GM12864 (cell line): Measurements from ENCODE around the gene HTRA3.

Source experiments
- DNase-seq: peaks from one replicate; pipeline ENCODE4 v3.0.0-alpha.2; 2011; ENCODE audit warnings: low read depth
- H3K4me3 ChIP-seq: 2 replicates; pipeline ENCODE4 v1.5.1; 2011; ENCODE audit warnings: mild to moderate bottlenecking, low read depth, low read length, control low read depth
- CTCF ChIP-seq: IDR thresholded peaks from 2 replicates; pipeline ENCODE4 v1.5.1; 2011; ENCODE audit warnings: low read depth, mild to moderate bottlenecking, moderate library complexity, low read length, control low read depth, inconsistent platforms; ENCODE audit errors: missing control alignments

HTRA3 gene

GRCh38 chr4:8224975-8225625, 44.5 kb upstream of the HTRA3 start:
- DNase-seq: no peak
- no peak for TF ChIP-seq CTCF
- no peak overlapping the region for H3K4me3 ChIP-seq

- no peak overlapping the region for H3K4me3 ChIP-seq
- no peak for DNase-seq
- no peak for TF ChIP-seq CTCF
Observed at GRCh38 chr4:8225706-8226443, 43.7 kb upstream of the HTRA3 start.

GRCh38 chr4:8227201-8227770, 42.3 kb upstream of the HTRA3 start:
- DNase-seq: no peak
- no peak for TF ChIP-seq CTCF
- no peak overlapping the region for H3K4me3 ChIP-seq

- no peak for DNase-seq
- no peak overlapping the region for H3K4me3 ChIP-seq
- no peak for TF ChIP-seq CTCF
Observed at GRCh38 chr4:8227771-8228318, 41.7 kb upstream of the HTRA3 start.

GRCh38 chr4:8228319-8229250, 41.0 kb upstream of the HTRA3 start:
- peak; percentile 47 for DNase-seq
- TF ChIP-seq CTCF: no peak
- no peak overlapping the region for H3K4me3 ChIP-seq

GRCh38 chr4:8229331-8229975, 40.1 kb upstream of the HTRA3 start:
- no peak for TF ChIP-seq CTCF
- no peak for DNase-seq

More at GRCh38 chr4:8229331-8229975, 40.1 kb upstream of the HTRA3 start:
- no peak overlapping the region for H3K4me3 ChIP-seq
